Fibroblast of skin of left quadriceps (primary cell): ENCODE results near the gene C11orf16.
"Not testable (repeated sequence)": the region's sequence is repeated elsewhere in the genome, so short reads cannot be mapped to it uniquely, and the experiment has no call there.

Experiments used
- DNase-seq, 2 experiments: peaks; one replicate each; pipeline ENCODE4 v3.0.0-alpha.2; 2013; ENCODE audit warnings: low read depth in 2 of 2

C11orf16 gene, protein sequence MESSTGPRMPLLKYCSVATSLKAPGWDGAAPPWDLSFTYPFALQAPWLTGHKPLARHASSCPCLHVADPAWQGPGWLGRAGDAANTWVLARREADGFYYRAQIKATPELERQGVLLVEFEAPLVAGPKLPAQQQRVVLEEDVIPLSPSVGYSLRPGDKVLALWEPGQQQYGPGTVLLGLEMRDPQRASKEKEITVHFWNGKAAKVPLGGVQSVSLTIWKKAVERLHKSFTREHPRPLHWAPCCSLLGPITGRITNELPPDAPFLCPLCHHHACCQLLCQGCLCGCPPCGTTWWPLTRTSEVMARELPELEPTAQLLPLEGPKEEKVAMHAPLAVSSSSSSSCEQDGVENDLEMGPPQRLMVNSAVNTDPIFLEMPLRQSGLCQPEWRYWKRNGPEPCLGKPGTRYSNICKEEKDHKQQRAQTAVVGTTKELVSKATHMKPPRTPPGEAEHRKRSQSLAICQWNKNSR

DNA sequence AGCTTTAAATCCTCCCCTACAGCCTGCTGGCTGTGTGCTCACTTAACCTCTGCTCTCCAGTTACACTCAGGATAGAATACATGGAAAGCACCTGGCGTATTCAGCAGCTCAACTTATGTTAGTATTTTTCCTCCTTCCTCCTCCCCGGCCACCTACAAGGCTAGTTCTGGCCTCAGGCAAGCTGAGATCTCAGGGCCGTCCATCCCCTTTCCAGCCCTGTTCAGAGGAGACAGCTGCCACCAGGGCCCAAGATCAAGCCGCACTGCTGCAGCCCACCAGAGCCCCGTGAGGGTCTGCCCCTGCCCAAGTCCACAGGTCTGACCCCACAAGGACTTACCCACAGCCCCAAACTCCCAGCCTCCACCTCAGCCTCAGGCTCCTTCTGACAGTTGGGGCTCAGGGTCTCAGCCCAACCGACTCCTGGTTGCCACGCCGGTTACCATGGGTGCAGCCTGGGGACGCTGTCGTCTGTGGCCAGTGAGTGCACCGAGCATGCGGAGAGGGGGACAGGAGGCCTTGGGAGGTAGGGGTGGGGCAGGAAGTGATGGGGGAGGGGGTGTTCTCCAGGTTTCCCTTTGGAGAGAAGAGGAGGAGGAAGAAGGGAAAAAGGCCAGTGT lies at the start of gene C11orf16:
C11orf16 (minus strand) TSS at position 384 of the 617 bp plus-strand sequence. CDS start 639 bp downstream, outside the sequence.
- no peak for DNase-seq

DNA sequence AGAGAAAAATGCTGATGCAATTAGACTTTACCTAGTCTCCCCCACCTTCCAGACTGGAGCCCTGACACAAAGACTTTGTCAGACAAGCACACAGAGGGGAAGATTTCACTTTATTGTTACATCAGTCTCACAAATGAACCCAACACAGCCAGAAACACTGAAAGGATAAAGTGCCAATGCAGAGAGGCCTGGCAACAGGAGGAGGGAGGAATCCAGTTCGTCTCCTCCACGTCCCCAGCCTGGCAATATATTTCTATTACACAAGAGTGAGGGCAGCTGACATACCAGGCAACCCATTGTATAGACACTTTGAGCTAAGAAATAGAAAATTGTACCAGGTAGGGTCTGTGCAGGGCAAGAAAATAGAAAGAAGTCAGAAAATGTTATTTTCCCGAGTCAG lies 47.7 kb upstream of the C11orf16 start:
- no peak for DNase-seq

DNA sequence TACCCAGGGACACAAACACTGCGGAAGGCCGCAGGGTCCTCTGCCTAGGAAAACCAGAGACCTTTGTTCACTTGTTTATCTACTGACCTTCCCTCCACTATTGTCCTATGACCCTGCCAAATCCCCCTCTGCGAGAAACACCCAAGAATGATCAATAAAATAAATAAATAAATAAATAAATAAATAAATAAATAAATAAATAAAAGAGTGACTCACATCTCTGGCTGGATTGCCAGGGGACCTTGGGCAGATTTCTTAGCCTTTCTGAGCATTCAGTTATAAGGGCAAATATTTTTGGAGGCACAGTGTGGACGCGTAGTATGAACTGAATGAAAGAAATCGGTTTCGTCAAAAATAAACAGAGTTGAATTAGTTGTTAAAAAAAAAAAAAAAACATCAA lies 46.6 kb upstream of the C11orf16 start:
- not testable (repeated sequence) for DNase-seq

DNA sequence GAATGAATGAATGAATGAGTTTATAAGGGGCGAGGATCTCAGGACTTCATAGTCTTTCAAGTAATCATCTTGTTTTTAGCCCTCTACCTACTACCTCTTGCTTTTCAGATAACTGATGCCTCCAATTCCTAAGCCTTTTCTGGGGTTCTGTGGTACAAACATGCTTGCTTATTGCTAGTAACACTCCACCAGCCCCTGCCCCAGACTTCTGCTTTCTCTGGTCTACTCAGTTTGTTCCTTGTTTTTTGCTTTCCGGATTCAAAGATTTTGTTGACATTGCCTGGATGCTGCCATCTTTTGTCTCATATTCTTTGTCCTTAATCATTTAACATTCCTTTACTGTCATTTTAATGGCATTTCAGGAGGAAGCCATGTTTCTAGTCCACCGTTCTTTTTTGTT lies 40.4 kb upstream of the C11orf16 start:
- DNase-seq: no peak

DNA sequence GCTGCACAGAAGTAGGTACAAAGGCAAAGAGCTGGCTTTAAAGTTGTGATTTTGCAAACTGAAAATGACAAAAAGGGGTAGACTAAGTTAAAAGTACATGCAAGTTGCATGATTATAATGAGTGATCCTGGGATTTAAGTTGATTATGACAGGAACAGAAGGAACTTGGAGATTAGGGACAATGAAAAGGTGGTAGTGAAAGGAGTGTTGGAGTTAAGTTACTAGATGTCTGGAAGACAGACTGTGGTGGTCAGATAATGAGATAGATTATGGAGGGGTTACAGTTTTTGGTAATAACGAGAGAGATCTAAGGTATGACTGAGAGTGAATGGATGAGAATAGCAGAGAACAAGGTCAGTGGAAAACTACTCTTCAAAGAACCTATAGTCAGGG lies 39.2 kb upstream of the C11orf16 start:
- DNase-seq: no peak

DNA sequence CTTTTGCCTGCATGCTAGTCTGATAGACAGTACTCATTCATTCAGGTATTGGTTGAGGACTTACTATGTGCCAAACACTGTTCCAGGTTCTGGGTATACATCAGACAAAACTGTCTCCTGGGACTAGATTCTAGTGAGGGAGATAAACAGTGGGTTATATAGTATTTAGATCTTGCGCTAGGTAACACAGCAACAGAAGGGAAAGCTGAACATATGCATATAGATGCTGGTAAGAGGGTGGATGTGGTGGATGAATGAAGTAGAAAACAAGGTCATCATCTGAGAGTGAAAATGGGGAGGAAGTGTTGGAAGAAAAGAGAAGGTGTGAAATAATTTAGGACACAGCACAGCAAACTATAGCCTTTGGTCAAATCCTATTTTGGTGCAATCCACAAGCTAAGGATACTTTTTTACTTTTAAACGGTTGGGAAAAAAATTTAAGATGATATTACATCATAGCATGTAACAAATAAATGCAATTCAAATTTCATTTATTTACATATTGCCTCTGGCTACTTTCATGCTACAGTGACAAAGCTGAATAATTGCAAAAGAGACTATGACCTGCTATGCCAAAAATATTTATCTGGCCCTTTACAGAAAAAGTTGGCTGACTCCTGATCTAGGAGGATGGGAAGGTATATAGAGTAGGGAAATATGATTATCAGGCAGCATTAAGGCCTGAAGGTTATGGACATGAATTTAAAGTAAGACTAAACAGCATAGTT lies 38.6 kb upstream of the C11orf16 start:
- DNase-seq: no peak

DNA sequence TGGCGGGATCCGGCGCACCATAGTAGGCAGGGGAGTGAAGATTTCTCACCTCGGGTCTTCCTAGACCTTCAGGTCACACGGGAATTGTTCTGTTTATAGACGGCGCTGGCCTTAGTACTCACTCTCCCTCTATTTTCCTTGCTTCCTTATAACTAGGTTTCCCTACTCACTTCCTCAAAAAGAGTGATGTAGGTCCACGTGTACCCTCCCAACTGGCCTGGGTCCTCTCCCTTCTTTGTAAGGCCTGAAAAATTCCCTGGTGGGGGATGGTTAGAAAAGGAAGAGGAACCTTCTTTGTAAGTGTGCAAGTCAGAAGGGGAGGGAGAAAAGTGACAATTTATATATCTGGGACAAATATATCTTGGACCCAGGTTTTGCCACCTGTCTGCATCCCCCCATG lies 34.4 kb upstream of the C11orf16 start:
- no peak for DNase-seq

DNA sequence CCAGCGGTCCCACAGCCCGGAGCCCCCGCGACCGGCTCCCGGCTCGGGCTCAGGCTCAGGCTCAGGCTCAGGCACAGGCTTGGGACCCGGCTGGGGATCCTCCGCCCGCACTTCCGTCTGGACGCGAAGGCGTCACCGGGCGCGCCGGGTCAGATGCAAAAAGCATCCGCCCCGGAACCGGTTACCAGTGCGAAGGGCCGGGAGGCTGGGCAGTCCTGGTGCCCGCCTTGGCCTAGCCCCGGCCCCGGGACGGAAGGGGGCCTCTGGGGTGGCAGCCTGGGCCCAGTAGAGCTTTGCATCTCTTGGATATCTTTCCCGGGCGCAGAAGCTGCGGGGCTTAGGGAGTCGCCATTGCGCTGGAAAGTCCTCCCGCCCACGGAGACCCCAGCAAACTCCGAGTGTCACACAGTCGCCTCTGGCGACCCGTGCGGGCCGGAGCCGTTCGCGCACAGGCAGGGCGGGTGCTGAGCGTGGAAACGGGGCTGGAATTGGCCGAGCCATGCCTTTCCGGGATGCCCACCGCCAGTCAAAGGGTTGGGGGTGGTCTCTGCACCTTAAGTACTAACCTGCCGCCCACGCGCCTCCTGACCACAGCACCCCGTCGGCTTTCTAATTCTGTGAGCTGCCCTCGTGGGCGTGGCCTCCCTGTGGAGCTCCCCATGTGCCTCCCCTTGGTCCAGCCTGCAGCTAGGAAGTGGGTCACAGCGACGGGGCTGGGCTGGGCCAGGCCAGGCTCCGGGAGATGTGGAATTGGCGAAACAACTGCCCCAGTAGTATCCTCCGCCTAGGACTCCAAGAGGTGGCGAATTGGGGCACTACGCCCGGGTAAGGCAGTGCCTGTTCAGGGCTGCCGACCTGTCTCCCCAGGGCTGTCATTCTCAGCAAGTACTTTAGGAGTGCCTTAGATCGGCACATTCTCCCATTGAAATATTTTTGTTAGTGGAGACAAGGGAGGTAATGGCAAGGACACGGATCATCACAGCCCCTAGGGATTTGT lies 31.9 kb upstream of the C11orf16 start, which contains the start of gene TMEM9B:
TMEM9B (minus strand) TSS at position 119 of the 997 bp plus-strand sequence. CDS start 129 bp downstream, outside the sequence.
- peak; percentile 41 to 45 for DNase-seq

DNA sequence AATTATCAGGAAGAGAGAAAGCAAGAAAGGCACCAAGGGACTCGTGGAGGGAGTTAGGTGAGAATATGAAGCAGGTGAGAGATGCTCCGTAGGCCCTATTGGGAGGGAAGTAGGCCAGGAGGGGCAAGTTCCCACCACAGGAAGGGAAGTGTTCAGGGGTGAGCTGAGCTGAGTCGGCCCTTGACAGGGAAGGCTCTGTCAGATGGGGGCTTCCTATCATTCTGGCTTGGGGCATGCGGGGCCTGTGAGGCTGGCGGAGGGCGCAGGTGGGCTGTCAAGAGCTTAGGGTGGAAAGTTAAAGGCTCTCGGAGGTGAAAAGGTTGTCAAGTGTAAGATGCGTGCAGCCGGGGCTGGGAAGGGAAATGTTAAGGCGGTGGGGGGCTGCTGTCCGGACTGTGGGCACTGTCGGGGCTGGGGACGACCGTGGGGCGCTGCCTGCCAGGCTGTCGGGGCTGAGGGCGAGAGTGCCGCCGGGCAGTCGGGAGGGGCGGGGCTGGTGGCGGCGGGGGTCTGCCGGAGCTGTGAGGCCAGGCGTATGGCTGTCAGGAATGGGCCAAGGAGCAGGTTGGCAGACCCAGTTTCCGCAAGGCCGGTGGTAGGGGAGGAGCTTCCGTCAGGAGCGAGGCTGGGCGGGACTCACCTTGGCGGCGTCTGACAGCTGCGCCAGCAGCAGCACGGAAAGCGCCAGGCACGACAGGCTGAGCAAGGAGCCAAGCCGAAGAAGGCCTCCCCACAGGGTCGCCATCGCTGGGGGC lies 31.0 kb upstream of the C11orf16 start:
- peak in 1 of 2 experiments; percentile 20 for DNase-seq

DNA sequence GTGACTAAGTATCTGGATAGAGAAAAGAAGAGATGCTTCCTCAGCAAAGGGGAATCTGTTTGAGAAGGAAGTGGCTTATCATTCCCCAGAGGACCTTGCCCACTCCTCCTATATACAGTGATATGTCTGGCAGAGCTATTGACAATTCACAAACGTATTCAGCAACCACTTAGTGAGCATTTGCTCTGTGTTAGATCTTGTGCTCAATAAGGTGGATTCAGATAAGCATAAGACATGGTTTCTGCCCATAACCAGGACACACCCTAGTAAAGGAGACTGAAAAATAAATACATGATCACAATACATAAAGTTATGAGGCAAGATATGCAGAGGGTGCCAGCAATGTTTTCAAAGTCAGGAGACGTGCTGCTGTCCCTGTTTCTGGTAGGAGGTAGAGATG lies 30.1 kb upstream of the C11orf16 start:
- no peak for DNase-seq

DNA sequence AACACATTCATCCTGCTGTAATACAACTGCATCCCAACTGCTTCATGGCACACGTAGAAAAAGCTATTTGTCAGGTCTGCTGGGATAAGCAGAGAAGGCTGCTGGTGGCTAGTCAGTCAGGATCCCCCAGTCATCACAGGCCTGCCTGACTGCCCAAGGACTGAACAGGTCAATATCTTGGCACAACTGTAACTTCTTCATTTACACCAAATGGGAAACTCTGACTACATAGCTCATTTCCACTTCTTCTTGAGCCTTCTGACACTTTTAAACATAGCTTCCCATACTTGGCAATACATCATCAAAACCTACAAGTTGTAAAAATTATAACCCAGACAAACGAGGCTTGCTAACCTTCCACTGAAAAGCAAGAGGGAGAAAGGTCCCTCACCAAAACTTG lies 28.7 kb upstream of the C11orf16 start:
- DNase-seq: no peak

DNA sequence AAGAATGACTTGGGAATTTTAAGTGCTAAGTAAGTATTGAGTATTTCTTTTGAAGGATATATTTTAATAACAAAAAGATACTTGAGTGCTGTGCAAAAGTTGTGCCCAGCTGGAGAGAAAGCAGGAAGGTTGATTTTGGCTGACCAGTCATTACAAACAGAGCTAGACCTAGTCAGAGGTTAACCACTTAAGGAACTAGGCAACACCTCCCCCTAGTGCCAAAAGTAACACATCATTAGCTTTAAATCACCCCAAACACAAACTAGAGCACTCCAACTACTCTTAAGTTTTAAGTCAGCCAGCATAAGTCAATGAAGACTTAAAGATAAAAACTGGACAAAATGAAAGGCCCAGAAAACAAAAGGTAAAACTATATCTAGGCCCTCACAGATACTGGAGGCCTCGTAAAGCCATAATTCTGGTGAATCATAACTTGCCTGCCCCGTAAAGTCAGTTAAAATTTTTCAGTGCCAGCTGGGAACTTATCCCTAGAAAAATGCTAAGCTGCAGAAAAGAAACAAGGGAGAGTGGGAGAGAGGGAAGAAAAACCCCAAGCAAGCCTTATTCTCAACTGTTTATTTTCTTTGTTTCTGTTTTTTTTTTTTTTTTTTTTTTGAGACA lies 26.9 kb upstream of the C11orf16 start:
- DNase-seq: peak; percentile 39

DNA sequence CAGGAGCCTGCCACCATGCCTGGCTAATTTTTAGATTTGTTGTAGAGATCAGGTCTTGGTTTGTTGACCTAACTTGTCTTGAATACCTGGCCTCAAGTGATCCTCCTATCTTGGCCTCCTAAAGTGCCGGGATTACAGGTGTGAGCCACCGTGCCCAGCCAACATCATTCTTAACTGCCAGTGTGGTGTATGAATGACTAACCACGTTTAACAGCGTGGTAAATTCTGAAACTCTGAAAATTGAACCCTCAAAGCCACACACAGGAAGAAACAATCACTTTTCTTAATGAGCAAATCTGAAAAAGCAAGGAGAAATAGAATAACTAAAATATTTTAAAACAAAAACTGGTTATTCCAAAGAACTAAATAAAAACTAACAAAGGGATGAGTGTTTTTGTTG lies 24.1 kb upstream of the C11orf16 start:
- DNase-seq: no peak

DNA sequence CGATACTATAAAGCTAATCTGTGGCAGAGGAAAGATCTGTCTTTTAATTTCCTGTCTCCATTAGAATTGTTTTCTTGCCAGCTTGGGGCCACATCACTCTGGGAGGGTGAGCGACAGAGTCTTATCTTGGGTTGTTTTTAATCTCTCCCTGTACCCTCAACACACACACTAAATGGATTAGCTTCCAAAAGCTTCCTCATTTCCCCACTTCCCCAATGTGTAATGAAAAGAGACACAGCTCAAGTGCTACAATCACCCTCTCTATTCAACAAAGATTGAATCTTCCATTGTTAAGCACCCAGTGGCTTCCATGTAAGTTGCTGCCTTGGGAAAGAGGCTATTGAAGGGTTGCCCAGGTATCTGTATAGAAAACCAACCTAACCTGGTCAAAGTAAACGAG lies 16.1 kb upstream of the C11orf16 start:
- no peak for DNase-seq

DNA sequence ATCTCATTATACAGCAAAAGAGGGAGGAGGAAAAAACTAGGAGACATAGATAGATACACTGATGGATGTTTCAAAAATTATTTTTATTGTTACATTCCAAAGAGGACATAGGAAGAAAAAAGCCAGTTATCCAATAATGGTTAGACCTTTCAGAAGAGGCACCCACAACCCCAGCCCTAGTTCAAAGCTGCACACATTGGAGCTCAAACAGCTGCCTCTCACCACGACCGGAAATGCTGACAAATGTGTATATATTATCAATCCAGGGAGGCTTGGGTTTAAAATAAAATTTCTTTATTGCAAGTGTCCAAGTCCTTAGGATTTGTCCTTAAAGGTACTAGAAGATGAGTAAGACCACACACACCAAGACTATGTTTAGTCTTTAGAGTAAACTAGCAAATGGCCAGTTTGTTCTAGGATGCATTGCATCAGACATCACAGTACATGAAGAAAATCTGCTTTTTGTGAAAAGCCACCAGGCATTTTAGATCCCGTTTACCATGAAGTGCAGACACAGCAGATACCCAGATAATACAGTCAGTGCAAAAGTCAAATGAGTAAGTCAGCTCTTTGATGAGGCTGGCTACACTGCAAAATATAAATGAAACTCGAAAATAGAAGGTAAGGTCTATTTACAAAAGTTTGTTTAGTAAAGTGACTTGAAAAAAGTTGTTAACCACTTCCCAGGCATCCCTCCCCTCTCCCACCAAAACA lies 14.6 kb upstream of the C11orf16 start:
- DNase-seq: no peak

DNA sequence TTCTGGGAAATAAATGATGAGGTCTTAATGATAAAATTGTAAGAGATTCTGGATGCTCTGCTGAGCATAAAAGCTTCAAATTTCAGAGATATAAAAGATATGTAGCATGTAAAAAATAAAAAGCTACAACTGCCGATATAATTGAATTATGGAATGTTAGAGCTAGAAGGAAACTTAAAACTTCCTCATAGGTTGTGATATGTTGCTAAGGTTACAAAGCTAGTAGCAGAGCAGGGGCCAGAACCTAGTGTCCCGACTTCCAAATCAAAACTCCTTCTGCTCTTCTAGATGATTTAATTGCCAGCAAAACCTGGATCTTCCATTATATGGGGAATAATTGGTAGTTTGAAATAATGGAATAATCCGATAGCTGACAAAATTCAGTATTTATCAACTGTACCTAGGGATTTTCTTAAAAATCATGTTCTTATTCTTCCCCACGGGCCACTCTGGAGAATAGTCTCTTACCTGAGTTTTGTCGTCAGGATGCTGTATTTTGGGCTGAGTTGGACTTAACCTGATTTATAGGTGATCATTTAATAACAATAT lies 9.8 kb upstream of the C11orf16 start, which contains the start of gene ASCL3:
ASCL3 (minus strand) TSS at position 499 of the 549 bp plus-strand sequence. CDS start 4,855 bp downstream, outside the sequence.
- no peak for DNase-seq

DNA sequence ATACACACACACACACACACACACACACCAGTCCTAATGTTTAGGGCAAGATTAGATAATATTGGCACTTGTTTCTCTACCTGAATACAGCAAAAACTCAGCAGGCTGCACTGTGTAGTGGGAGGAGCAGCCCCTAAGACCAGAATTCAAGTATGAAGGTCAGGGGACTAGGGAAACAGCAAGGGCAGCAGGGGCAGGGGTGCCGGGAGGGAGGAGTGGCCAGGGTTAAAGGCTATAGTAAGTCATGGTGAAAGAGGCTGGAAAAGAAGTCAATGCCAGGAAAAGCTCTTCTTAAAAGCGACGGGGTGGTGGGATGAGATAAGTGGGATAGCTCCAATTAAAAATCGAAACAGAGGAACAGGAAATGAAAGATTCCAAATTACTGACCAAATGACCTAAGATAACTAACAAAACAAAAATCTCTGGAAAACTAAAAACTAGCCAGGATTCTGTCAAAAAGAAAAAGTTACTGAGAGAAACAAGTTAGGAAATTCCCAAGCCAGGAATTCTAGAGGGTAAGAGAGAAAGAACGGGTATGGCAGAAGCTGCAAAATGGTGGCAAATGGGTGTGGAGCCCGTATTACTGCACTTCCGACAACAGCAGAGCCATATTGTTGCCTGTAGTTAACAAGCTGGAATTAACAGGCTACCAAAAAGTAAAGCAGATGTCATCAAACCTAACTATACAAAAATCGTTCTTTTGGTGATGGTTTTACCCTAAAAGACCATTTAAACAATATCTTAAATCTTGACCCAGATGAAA lies 8.8 kb upstream of the C11orf16 start:
- no peak for DNase-seq

DNA sequence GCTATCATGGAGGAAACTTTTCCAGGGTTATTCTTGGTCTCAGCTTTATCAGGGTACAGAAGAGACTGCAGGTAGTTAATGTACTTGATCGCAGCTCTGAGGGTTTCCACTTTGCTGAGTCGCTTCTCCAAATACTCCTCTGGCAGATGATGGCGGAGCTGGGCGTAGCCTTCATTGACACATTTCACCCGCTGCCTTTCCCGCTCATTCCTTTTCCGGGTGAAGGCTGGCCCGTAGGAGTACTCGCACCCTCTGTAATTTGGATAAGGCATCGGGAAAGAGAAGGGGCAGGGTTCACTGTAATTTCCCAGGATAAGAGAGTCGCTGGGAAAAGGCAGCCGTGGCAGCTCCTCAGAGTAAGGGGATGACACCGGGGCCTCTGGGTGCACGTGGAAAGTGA lies 4.9 kb upstream of the C11orf16 start:
- no peak for DNase-seq
